ENCODE data around the gene LTO1.
A peak's percentile ranks its signal among the peaks of the same experiment; 100 is the strongest.
"Not testable (repeated sequence)": the region's sequence is repeated elsewhere in the genome, so short reads cannot be mapped to it uniquely, and the experiment has no call there.

Gene LTO1

GRCh38 chr11:69700278-69701140 is 25.4 kb upstream of the LTO1 start:
- peak; percentile 91 for DNase-seq

GRCh38 chr11:69699213-69699612 is 24.1 kb upstream of the LTO1 start:
- peak; percentile 62 for DNase-seq

DNA sequence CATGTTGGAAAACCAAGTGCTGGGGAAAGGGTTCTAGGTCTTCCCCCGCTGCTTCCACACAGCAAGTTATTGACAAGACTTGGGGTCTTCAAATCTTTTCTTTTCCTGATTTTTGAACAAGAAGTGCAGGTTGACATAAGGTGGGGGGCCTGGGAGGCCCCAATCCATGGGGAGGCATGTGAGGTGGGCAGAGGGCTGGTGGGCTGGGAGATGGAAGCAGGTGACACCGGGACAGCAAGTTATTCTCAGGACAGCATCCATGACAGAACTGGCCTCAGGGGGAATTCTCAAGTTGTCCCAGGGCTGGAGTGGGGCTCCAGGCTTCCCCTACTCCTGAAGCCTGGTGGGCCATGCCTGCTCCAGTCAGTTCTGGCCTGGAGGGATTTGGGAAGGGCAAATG is 23.2 kb upstream of the LTO1 start:
- DNase-seq, result no peak

- DNase-seq, result no peak
These were observed 22.7 kb upstream of the LTO1 start for GRCh38 chr11:69697861-69698260.

DNA sequence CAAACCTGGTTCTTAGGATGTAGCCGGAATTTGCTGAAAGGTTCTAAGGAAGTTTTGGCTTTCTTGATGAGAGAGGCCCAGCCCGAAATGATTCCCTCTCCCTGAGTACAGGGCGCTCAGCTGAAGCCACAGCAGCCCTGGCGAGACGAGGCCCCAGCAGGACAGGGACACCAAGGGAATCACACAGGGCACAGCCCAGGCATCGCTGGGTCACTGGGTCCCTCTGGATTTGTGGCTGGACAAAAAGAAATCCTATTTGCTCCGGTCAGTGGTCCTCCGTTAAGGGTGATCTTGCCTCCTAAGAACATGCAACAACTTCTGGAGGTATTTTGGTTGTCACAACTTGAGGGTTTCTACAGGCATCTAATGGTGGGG is 22.3 kb upstream of the LTO1 start:
- DNase-seq, result no peak

DNA sequence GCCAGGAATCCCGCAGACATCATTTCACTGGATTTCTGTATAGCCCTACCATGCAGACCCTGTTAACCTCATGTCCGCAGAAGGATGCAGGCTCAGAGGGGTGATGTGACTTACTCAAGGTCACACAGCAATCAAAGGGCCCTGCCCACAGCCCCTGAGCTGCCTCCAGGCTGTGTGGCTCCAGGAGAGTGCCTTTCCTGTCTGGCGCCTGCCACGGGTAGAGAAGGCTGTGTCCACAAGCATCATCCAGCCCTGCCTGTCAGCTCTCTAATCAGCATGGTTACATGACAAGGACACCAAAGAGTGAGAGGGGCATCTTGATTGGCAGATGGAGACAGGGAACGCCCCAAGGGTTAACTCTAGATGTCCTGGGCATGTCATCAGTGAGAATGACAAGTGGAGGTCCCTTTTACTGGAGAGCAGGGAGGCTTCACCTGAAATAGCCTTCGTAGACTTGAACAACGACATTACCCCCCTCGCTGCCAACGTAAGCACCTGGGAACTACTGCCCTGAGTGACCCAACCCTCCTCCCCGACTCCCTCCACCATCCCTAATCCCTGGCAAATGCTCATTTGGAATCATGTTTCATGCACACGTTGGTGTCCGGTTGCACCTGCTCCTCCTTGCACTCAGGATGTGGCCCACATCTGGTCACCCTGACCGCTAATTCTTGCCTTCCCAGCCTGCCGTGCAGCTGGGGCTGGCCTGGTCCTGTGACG is 21.8 kb upstream of the LTO1 start:
- DNase-seq, result peak; percentile 73

DNA sequence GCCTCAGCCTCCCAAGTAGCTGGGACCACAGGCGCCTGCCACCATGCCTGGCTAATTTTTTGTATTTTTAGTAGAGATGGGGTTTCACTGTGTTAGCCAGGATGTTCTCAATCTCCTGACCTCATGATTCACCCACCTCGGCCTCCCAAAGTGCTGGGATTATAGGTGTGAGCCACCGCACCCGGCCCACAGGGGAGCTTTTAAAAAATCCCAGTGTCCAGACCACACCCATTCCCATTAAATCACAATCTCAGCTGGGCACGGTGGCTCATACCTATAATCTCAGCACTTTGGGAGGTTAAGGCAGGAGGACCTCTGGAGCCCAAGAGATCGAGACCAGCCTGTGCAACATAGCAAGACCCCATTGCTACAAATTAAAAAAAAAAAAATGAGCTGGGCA is 20.8 kb upstream of the LTO1 start:
- not testable (repeated sequence) for DNase-seq

GRCh38 chr11:69695581-69695980 is 20.4 kb upstream of the LTO1 start:
- no peak for DNase-seq

GRCh38 chr11:69694781-69695180 is 19.6 kb upstream of the LTO1 start:
- no peak for DNase-seq

DNA sequence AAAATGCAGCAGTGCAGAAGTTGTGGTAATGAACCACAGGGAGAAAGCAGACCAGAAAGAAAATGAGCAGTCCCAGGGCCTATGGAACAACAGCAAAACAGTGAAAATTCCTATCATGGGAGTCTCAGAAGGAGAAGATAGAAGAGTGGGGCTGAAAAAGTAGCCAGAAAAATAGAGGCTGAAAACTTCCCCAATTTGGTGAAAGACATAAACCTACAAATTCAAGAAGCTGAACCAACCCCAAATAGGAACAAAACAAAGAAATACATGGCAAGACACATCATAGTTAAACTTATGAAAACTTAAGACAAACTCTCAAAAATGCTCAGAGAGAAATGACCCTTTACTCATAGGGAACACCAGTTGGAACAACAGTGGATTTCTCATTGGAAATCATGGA is 17.3 kb upstream of the LTO1 start:
- no peak for DNase-seq

GRCh38 chr11:69691463-69691862 is 16.3 kb upstream of the LTO1 start:
- DNase-seq, result no peak

DNA sequence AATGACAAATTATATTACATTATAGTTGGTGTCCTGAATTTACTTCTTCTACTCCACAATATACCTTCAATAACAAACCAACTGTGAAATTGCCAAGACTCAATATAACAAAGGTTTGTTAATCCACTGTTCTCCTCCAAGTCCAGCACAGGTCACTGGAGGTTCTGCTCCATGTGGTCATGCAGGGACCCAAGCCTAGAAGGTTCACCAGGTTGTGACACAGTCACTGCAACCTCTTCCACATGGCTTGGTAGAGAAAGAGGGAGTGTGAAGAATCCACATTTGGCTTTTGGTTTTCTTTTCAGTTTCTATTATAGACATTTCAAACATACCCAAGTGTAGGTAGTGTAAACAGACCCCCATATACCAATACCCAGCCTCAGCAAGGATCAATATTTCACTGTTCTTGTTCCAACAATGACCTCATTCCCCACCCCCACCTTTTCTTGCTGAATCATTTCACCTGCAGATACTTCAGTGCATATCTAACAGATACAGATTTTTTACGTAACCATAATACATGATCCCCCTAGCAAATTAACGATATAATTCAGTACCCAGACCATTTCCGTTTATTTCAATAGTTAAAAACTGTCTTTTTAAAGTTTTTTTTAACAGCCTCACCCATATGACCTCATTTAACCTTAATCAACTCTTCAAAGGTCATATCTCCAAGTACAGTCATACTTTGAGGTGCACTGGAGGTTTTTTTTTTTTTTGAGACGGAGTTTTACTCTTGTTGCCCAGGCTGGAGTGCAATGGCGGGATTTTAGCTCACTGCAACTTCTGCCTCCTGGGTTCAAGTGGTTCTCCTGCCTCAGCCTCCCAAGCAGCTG is 14.5 kb upstream of the LTO1 start:
- DNase-seq, result no peak

GRCh38 chr11:69687969-69688771 is 13.0 kb upstream of the LTO1 start:
- not testable (repeated sequence) for DNase-seq

GRCh38 chr11:69686856-69687255 is 11.7 kb upstream of the LTO1 start:
- DNase-seq, result no peak

DNA sequence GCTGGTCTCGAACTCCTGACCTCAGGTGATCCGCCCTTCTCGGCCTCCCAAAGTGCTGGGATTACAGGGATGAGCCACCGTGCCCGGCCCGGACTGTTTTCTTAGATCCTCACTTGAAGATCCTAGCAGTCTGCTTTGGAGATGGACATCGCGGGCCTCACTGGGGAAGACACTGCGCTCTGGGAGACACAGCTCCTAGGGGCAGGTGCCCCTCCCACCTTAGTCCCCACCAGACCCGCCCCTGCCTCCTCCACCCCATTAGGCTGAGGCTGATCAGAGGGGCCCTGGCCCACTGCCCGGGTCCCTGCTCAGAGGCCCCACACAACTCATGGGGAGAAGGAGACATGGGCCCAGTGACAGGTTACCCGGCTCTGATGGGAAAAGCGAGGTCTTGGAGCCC is 11.3 kb upstream of the LTO1 start:
- DNase-seq, result no peak

DNA sequence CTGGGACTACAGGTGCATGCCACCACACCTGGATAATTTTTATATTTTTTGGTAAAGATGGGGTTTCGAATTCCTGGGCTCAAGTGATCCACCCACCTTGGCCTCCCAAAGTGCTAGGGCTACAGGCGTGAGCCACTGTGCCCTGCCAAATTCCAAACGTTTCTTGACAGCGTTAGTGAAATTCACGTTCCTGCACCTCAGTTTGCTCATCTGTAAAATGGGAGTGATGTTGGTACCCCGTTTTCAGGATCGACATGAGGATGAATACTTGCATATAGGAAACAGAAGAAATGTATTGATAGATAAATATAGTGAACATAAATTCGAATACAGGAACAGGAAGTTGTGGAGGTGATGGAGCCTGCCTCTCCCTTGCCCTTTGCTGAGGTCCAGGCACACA is 10.2 kb upstream of the LTO1 start:
- no peak for DNase-seq

GRCh38 chr11:69684651-69685050 is 9.5 kb upstream of the LTO1 start:
- DNase-seq, result no peak

- DNase-seq, result peak; percentile 28
These were observed 8.7 kb upstream of the LTO1 start for GRCh38 chr11:69683764-69684333.

DNA sequence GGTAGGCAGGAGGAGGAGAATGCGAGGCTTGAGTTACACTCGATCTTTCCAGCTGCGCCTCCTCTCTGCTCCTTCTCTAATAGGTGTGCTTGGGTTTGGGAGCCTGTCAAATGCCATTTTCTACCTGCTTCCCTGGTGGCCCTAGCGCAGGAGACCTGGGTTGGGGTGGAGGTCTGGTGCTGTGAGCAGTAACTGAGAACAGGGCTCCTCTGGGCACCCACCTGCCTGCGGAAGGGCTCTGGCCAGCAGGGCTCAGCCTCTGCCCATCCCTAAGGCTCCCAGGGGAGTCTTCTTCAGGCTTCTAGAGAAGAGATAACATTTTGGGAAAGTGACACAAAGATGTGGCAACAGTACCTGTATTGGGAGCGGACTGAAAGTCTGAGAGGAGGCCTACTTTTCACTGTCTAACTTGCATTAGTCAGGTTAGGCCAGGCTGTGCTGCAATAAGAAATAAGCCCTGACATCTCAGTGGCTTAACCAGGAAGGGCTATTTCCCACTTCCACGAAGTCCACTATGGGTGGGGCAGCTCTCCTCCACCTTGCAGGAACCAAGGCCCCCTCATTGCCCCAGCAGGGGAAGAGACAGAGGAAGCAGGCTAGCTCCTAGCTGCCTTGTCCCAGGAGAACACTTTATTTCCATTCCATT is 7.7 kb upstream of the LTO1 start:
- DNase-seq, result no peak

- no peak for DNase-seq
These were observed 7.1 kb upstream of the LTO1 start for GRCh38 chr11:69682221-69682620.

GRCh38 chr11:69680688-69681087 is 5.5 kb upstream of the LTO1 start:
- DNase-seq, result no peak

GRCh38 chr11:69677749-69678148 is 2.6 kb upstream of the LTO1 start:
- DNase-seq, result no peak

All from eye (tissue), 1 donor.